SK-N-SH (cell line): ENCODE data around the gene KRT6A.

ENCODE experiments used
- TF ChIP-seq, protein P1 (sequence below): fragments of 200-600 bp; sonication (generic); IDR thresholded peaks from 2 replicates; pipeline ENCODE4 v1.6.1; 2017; ENCODE audit warnings: antibody characterized with exemption, mild to moderate bottlenecking, moderate library complexity
- TF ChIP-seq, protein P2 (sequence below): IDR thresholded peaks from 2 replicates; pipeline ENCODE4 v1.4.0; 2012; ENCODE audit warnings: low read depth

DNA sequence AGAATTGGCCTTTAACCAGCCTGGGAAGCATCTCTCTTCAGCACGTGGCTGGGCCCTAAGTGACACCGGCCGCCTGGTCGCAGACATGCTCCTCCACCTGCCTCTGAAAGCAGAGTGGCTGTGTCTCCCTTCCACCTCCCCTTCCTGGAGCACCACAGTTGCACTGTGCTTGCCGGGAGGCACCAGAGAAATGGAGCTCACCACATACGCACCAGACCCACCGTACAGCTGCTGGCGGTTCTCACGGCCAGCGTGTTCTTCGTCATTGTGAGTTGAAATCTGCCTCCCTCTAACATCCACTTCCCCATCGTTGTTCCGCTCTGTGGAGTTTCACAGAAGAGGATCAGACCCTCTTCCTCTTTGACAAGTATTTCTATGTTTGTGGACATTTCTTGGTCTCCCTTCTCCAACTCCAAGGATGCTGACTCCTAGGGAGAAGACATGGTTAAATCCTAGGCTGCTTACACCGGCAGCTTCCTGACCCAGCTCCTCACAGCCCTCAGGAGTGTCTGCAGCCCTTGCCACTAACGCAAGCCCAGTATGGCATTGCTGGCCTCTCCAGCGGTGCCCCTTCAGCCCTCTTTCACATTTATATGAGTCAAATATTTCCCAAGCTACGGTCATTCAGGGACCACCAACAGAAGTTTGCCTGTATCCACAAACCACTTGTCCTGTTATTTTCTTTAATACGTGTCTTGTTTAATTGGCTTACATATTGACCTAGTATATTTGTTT is 38.7 kb upstream of the KRT6A start:
- TF ChIP-seq, protein P1, sequence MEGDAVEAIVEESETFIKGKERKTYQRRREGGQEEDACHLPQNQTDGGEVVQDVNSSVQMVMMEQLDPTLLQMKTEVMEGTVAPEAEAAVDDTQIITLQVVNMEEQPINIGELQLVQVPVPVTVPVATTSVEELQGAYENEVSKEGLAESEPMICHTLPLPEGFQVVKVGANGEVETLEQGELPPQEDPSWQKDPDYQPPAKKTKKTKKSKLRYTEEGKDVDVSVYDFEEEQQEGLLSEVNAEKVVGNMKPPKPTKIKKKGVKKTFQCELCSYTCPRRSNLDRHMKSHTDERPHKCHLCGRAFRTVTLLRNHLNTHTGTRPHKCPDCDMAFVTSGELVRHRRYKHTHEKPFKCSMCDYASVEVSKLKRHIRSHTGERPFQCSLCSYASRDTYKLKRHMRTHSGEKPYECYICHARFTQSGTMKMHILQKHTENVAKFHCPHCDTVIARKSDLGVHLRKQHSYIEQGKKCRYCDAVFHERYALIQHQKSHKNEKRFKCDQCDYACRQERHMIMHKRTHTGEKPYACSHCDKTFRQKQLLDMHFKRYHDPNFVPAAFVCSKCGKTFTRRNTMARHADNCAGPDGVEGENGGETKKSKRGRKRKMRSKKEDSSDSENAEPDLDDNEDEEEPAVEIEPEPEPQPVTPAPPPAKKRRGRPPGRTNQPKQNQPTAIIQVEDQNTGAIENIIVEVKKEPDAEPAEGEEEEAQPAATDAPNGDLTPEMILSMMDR = no peak
- TF ChIP-seq, protein P2, sequence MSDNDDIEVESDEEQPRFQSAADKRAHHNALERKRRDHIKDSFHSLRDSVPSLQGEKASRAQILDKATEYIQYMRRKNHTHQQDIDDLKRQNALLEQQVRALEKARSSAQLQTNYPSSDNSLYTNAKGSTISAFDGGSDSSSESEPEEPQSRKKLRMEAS = no peak
